ENCODE results near the gene PDE7B. TPM values are rescaled to one million over a fixed set of nuclear protein-coding genes. Genes with fewer than 3 reads are reported as not detected.

PDE7B gene
- total and polyA plus RNA-seq, 2 of the 4 experiments (the other 2 are of a cell fraction): 7.8 to 12.4 TPM

DNA sequence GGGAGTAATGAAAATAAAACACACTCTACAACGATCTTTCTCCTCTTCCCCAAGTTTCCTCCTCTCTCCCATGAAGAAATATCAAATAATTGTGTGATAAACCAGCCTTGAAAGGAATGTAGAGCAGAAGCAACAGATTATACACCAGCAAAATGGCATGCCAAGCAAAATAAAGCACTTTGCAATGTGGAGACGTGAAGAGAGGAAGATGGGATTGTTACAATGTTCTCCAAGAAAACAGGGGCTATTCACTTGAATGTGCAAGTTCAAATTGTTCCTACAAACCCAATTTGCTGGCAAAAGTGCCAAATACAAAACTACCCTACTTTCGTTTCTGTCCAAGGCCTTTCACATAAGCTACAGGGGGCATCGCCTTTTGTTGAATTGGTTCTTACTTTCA, 185.1 kb downstream of the PDE7B start:
- peak overlapping the region; percentile 99 for H3K4ac ChIP-seq (ENCODE audit: low read depth, low read length)
- H3K79me1 ChIP-seq (ENCODE audit: low read depth in 1 of 2, low read length in 2 of 2): peaks cover 25 to 76% of the 10 kb centered on the region in 2 experiments; a peak in 3 of 4 replicates
- 100% methylated on average over 1 of the region's 4 CpGs; no CpG with 5 or more reads in 1 of the 2 experiments for WGBS, 2 experiments (ENCODE audit: extremely low coverage in 2 of 2, insufficient read length in 1 of 2)
- peak overlapping the region; percentile 99 for H3K23ac ChIP-seq (ENCODE audit: low read depth, low read length)
- peak overlapping the region; percentile 99 for H2BK120ac ChIP-seq (ENCODE audit: low read depth, low read length)
- H4K20me1 ChIP-seq (ENCODE audit: insufficient read depth, low read length): no peaks in the 10 kb centered on the region
- H3K14ac ChIP-seq (replicated peaks; ENCODE audit: low read depth, low read length): peak overlapping the region; percentile 99
- peak overlapping the region; percentile 89 for H3K18ac ChIP-seq (ENCODE audit: low read depth, low read length)
- intact Hi-C loops (cut with micrococcal nuclease) (loop anchor here (5.0 to 10.0 kb wide), 2 partner anchors 118 to 184 kb away; partner anchors contain the start of gene PDE7B), dilution Hi-C loops (cut with HindIII; ENCODE audit: low sequenced_read_pairs, unreplicated experiment) (no loop called here), in situ Hi-C loops (cut with MboI; ENCODE audit: low sequenced_read_pairs) (no loop called here)
- TF ChIP-seq, protein P1, sequence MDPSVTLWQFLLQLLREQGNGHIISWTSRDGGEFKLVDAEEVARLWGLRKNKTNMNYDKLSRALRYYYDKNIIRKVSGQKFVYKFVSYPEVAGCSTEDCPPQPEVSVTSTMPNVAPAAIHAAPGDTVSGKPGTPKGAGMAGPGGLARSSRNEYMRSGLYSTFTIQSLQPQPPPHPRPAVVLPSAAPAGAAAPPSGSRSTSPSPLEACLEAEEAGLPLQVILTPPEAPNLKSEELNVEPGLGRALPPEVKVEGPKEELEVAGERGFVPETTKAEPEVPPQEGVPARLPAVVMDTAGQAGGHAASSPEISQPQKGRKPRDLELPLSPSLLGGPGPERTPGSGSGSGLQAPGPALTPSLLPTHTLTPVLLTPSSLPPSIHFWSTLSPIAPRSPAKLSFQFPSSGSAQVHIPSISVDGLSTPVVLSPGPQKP (IDR thresholded peaks at IDR 0.05; ENCODE audit: borderline replicate concordance, low read depth, low read length): no peak
- no peak for TF ChIP-seq MAFK (IDR thresholded peaks at IDR 0.05; ENCODE audit: low read depth, low read length)
- TF ChIP-seq, protein P2, sequence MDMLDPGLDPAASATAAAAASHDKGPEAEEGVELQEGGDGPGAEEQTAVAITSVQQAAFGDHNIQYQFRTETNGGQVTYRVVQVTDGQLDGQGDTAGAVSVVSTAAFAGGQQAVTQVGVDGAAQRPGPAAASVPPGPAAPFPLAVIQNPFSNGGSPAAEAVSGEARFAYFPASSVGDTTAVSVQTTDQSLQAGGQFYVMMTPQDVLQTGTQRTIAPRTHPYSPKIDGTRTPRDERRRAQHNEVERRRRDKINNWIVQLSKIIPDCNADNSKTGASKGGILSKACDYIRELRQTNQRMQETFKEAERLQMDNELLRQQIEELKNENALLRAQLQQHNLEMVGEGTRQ (IDR thresholded peaks at IDR 0.05; ENCODE audit: low read depth, low read length): no peak
- no peak for TF ChIP-seq POLR2A (IDR thresholded peaks at IDR 0.05; ENCODE audit: low read depth, low read length)
- TF ChIP-seq CEBPB (IDR thresholded peaks at IDR 0.05; ENCODE audit: low read depth, low read length): no peak
- TF ChIP-seq RCOR1 (IDR thresholded peaks at IDR 0.05; ENCODE audit: insufficient replicate concordance, low read length): no peak
- TF ChIP-seq RAD21 (IDR thresholded peaks at IDR 0.05; ENCODE audit: low read length): no peak
- no peak for TF ChIP-seq NFE2L2 (IDR thresholded peaks at IDR 0.05; ENCODE audit: low read depth, low read length)
- TF ChIP-seq, protein P3, sequence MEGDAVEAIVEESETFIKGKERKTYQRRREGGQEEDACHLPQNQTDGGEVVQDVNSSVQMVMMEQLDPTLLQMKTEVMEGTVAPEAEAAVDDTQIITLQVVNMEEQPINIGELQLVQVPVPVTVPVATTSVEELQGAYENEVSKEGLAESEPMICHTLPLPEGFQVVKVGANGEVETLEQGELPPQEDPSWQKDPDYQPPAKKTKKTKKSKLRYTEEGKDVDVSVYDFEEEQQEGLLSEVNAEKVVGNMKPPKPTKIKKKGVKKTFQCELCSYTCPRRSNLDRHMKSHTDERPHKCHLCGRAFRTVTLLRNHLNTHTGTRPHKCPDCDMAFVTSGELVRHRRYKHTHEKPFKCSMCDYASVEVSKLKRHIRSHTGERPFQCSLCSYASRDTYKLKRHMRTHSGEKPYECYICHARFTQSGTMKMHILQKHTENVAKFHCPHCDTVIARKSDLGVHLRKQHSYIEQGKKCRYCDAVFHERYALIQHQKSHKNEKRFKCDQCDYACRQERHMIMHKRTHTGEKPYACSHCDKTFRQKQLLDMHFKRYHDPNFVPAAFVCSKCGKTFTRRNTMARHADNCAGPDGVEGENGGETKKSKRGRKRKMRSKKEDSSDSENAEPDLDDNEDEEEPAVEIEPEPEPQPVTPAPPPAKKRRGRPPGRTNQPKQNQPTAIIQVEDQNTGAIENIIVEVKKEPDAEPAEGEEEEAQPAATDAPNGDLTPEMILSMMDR (conservative IDR thresholded peaks at IDR 0.05; ENCODE audit: low read depth, low read length): no peak
- TF ChIP-seq MAZ (IDR thresholded peaks at IDR 0.05; ENCODE audit: borderline replicate concordance, low read depth, low read length): no peak
- no peak for TF ChIP-seq FOS (IDR thresholded peaks at IDR 0.05; ENCODE audit: low read depth, low read length)
- no peak for TF ChIP-seq BHLHE40 (IDR thresholded peaks at IDR 0.05; ENCODE audit: low read depth, low read length)
- no peak for TF ChIP-seq SMC3 (IDR thresholded peaks at IDR 0.05; ENCODE audit: low read depth, low read length)
- no peak for TF ChIP-seq MXI1 (IDR thresholded peaks at IDR 0.05; ENCODE audit: borderline replicate concordance, low read depth, low read length)
- no peak for TF ChIP-seq RFX5 (IDR thresholded peaks at IDR 0.05; ENCODE audit: low read depth, low read length)
- no peak for TF ChIP-seq CHD1 (IDR thresholded peaks at IDR 0.05; ENCODE audit: low read depth, low read length)
- H3K56ac ChIP-seq (ENCODE audit: extremely low read depth, insufficient read depth, low read length): peak overlapping the region; percentile 22; the same call in 1 of the 2 replicates
- H3K4me2 ChIP-seq (ENCODE audit: low read depth, low read length): peak overlapping the region; percentile 100
- no peak overlapping the region for H2AFZ ChIP-seq (replicated peaks; ENCODE audit: low read length, poor library complexity)
- no peaks in the 10 kb centered on the region for H3K9me3 ChIP-seq (ENCODE audit: control insufficient read depth, insufficient read depth, low read length)
- ATAC-seq (ENCODE audit: low read depth) (no peak), DNase-seq (no peak)
- peak overlapping the region; percentile 98 for H2BK5ac ChIP-seq (ENCODE audit: low read depth, low read length, poor library complexity, severe bottlenecking)
- H2AK9ac ChIP-seq (replicated peaks; ENCODE audit: low read depth, low read length, poor library complexity): no peak overlapping the region
- H3K27me3 ChIP-seq (ENCODE audit: control insufficient read depth, insufficient read depth, low read length): no peaks in the 10 kb centered on the region
- H3K4me1 ChIP-seq (ENCODE audit: control insufficient read depth, insufficient read depth, low read length): peaks cover 25% of the 10 kb centered on the region
- peaks cover 7% of the 10 kb centered on the region; the same call in 1 of the 2 replicates for H3K36me3 ChIP-seq (ENCODE audit: control insufficient read depth, insufficient read depth, low read length)
- peak overlapping the region; percentile 63 to 98 for H4K8ac ChIP-seq (ENCODE audit: low read depth in 2 of 2, low read length in 2 of 2)
- ChIA-PET CTCF (no interaction called here), POLR2A (ENCODE audit: unreplicated experiment) (no interaction called here)
- peaks cover 15% of the 10 kb centered on the region for H3K9me1 ChIP-seq (ENCODE audit: insufficient read depth, low read length)
- peak overlapping the region; percentile 78 for H2BK20ac ChIP-seq (ENCODE audit: low read depth, low read length)
- peak overlapping the region; percentile 18; the same call in 1 of the 2 replicates for H3K9ac ChIP-seq (ENCODE audit: low read depth, low read length)
- peak overlapping the region; percentile 85 for H4K5ac ChIP-seq (ENCODE audit: low read depth, low read length)
- H2BK15ac ChIP-seq (ENCODE audit: low read depth, low read length): peak overlapping the region; percentile 82
- H3K4me3 ChIP-seq (ENCODE audit: insufficient read depth, low read depth, low read length): 0 out of 2 replicates have a peak overlapping the region, but pooled peaks have one; percentile 88
- H4K91ac ChIP-seq (ENCODE audit: insufficient read depth, low read depth, low read length): peak overlapping the region; percentile 92
- peak overlapping the region; percentile 98 for H3K27ac ChIP-seq (ENCODE audit: insufficient read depth, low read length)
- H2AK5ac ChIP-seq (ENCODE audit: low read depth, low read length): peak overlapping the region; percentile 86
- BruUV-seq (replicated peaks): no TSS peak
